GM20000 (cell line): ENCODE data around the gene KIF6.

ENCODE experiments used
- DNase-seq: peaks from one replicate; pipeline ENCODE4 v3.0.0; 2012; ENCODE audit warnings: low spot score
- TF ChIP-seq, protein P1 (sequence below): IDR thresholded peaks from 2 replicates; pipeline ENCODE4 v1.5.1; 2012; ENCODE audit warnings: mild to moderate bottlenecking, control low read depth; ENCODE audit errors: extremely low read depth, missing control alignments

KIF6 gene

DNA sequence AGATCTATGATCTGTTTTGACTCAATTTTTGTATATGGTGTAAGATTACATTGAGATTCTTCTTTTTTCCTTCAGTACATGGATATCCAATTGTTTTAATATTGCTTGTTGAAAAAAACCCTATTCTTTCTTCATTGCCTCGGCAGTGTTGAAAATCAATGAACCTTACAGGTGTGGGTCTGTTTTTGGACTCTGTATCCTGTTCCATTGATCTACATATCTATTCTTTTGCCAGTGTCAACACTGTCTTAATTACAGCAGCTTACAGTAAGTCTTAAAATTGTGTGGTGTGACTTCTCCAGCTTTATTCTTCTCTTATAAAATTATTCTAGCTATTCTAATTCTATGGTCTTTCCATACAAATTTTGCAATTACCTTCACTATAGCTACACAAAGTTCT, 320.9 kb downstream of the KIF6 start:
- DNase-seq = no peak
- TF ChIP-seq, protein P1, sequence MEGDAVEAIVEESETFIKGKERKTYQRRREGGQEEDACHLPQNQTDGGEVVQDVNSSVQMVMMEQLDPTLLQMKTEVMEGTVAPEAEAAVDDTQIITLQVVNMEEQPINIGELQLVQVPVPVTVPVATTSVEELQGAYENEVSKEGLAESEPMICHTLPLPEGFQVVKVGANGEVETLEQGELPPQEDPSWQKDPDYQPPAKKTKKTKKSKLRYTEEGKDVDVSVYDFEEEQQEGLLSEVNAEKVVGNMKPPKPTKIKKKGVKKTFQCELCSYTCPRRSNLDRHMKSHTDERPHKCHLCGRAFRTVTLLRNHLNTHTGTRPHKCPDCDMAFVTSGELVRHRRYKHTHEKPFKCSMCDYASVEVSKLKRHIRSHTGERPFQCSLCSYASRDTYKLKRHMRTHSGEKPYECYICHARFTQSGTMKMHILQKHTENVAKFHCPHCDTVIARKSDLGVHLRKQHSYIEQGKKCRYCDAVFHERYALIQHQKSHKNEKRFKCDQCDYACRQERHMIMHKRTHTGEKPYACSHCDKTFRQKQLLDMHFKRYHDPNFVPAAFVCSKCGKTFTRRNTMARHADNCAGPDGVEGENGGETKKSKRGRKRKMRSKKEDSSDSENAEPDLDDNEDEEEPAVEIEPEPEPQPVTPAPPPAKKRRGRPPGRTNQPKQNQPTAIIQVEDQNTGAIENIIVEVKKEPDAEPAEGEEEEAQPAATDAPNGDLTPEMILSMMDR = no peak

DNA sequence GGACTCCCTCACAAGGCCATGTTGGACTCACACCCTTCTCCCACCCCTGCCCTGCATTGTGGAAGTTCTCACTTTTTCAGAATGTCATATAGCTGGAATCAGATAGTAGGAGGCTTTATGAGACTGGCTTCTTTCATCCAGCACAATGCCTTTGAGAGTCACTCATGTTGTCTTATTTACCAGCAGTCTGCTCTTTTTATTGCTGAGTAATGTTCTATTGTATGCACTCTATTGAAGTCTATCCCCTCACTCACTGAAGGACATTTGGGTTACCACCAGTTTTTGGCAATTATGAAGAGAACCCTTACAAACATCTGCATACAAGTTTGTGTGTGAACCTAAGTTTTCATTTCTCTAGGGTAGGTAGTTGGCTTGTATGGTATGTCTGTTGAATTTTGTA, 321.9 kb downstream of the KIF6 start:
- TF ChIP-seq, protein P1 = no peak
- DNase-seq = no peak

DNA sequence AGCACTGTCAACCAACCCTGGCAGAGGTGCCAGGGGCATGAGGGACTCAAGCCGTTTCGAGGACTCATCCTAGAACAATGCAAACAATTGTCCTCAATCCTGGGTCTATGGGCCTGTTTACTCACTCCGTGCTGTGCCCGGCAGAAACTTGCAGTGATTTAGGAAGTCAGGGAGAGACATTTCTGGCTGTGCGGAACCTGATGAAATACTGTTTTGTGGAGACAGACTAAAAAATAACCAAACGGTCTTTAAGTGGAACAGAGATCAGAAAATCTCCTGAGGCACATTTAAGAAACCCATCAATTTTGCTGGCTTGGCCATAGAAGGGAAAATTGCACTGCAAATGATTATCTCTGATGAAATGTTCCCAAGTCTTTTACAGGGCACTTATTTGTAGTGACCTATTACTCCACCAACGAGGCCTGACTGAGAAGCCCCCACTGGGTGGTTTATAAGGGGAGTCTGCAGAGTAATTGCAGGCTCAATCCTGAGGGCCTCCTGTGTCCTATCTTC, 322.9 kb downstream of the KIF6 start:
- no peak for DNase-seq

DNA sequence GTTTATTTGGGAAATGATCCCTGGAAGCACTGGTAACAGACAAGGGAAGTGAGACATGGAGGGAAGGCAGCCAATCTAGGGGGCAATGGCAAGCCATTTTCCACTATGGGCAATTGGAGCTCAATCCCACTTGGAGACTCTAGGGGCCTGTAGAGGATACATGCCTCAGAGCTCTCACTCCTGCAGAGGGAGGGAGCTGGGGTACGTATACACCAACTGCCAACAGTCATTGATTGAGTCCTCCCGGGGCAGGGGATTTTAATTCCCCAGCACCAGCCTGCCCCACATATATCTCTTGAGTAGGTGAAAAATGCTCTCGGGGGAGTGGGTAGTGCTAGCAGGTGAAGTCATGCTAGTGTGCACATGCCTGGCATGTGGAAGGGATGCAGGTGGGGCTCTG, 323.8 kb downstream of the KIF6 start:
- DNase-seq = no peak
- TF ChIP-seq, protein P1 = no peak

More for the DNA sequence above, 322.9 kb downstream of the KIF6 start:
- TF ChIP-seq, protein P1 = no peak

DNA sequence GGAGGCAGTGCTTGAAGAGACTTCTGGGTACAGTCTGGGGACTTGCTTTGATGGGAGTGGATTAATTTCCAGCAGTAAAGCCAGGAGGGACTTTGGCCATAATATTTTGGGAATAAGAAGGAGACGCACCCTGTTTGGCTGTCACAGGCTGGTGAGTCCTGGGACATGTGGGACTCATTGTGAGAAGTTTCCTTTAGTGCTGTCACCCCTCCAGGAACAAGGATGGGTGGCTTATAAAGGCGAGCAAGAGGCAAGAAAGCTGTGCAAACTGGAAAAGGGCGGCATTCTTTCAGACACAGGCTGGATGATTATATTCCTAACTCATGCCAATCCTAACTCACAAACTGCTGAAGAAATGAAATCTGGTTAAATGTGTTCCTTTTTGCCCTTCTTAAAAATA, 325.2 kb downstream of the KIF6 start:
- TF ChIP-seq, protein P1 = no peak

DNA sequence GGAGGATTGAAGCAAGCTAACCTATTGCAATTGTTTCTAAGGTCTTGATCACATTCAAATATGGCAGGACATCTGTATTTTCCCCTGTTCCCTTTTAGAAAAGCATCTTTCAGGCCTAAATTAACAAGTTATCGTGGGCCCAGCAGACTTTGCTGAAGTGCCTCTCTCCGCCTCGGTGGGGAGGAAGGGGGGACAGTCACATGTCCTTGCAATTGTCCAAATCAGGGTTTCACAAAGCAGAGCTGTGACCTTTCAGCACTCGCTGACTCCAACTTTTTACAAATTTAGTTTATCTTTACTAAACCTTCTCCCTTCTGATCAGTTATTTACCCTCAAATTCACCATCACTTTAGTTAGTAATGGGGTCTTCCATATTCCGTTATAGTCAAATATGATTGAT, 328.4 kb downstream of the KIF6 start:
- DNase-seq = no peak
- TF ChIP-seq, protein P1 = no peak

More for the DNA sequence above, 325.2 kb downstream of the KIF6 start:
- DNase-seq = no peak

DNA sequence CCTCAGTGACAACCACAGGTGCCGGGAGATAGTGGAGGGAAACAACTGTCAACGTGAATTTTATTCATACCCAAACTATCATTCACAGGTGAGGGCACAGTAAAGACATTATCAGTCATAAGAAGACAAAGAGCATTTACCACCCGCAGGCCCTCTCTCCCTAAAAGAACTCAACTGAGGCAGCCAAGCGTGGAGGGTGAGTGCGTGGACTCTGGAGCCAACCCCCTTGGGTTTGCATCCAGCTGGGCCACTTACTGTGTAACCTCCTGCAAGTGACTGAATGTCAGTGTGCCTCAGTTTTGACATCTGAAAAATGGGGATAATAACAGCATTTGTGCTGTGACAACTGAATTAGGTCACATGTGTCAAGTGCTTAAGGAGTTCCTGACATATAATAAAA, 332.1 kb downstream of the KIF6 start:
- TF ChIP-seq, protein P1 = no peak

More for the DNA sequence above, 332.1 kb downstream of the KIF6 start:
- DNase-seq = no peak
